C4-2B (cell line): ENCODE measurements around the gene KDM3A.

Source experiments
- ZFX ChIP-seq: fragments of 450-650 bp; IDR thresholded peaks from 2 replicates; pipeline ENCODE4 v1.6.1; 2017
- TF ChIP-seq, protein P1 (sequence below): fragments of 450-650 bp; conservative IDR thresholded peaks from 2 replicates; pipeline ENCODE4 v1.5.1; 2017; ENCODE audit warnings: mild to moderate bottlenecking

DNA sequence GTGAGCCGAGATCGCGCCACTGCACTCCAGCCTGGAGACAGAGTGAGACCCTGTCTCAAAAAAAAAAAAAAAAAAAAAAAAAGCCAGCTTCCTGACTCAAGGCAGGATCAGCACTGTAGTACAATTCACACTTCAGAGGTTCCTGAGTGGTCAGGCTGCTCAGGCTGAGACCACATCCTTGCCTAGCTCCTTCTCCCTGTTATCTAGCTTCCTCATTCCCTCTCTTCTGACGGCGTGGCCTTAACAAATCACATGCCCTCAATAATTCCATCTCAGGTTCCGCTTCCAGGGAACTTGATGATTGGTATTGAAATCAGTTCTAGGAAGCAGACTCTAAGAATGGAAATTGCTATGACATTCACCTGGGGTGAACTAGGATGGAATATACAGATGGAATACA lies 29.8 kb upstream of the KDM3A start:
- TF ChIP-seq, protein P1, sequence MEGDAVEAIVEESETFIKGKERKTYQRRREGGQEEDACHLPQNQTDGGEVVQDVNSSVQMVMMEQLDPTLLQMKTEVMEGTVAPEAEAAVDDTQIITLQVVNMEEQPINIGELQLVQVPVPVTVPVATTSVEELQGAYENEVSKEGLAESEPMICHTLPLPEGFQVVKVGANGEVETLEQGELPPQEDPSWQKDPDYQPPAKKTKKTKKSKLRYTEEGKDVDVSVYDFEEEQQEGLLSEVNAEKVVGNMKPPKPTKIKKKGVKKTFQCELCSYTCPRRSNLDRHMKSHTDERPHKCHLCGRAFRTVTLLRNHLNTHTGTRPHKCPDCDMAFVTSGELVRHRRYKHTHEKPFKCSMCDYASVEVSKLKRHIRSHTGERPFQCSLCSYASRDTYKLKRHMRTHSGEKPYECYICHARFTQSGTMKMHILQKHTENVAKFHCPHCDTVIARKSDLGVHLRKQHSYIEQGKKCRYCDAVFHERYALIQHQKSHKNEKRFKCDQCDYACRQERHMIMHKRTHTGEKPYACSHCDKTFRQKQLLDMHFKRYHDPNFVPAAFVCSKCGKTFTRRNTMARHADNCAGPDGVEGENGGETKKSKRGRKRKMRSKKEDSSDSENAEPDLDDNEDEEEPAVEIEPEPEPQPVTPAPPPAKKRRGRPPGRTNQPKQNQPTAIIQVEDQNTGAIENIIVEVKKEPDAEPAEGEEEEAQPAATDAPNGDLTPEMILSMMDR = no peak
- TF ChIP-seq ZFX = no peak
